Uterus (tissue), 2 donors: ENCODE data around the gene THSD7B.

Experiments
- POLR2A ChIP-seq, 2 donors: fragments of 450-650 bp; IDR thresholded peaks; one replicate each; pipeline ENCODE4 v1.6.1; 2016; ENCODE audit warnings: antibody characterized with exemption in 2 of 2, mild to moderate bottlenecking in 1 of 2, moderate library complexity in 1 of 2
- TF ChIP-seq, protein P1 (sequence below), 4 experiments: fragments of 200-600 bp in 2 of 4; fragments of 450-650 bp in 2 of 4; sonication (generic) in 2 of 4; IDR thresholded peaks; one replicate each; pipeline ENCODE4 v1.5.1; 2016 to 2019; ENCODE audit warnings: antibody characterized with exemption in 4 of 4, mild to moderate bottlenecking in 2 of 4, moderate library complexity in 1 of 4

DNA sequence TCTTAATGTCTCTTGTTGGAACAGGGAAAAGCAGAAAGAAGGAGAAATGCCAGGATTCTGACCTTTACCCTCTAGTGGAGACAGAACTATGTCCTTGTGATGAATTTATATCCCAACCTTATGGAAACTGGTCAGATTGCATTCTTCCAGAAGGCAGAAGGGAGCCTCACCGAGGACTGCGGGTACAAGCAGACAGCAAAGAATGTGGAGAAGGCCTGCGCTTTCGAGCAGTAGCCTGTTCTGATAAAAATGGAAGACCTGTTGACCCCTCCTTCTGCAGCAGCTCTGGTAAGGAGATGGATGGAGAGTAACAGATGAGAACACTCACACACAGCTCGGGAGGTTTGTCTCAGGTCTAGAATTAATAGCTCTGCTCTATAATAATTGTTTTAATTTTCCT is 646.2 kb downstream of the THSD7B start:
- TF ChIP-seq, protein P1, sequence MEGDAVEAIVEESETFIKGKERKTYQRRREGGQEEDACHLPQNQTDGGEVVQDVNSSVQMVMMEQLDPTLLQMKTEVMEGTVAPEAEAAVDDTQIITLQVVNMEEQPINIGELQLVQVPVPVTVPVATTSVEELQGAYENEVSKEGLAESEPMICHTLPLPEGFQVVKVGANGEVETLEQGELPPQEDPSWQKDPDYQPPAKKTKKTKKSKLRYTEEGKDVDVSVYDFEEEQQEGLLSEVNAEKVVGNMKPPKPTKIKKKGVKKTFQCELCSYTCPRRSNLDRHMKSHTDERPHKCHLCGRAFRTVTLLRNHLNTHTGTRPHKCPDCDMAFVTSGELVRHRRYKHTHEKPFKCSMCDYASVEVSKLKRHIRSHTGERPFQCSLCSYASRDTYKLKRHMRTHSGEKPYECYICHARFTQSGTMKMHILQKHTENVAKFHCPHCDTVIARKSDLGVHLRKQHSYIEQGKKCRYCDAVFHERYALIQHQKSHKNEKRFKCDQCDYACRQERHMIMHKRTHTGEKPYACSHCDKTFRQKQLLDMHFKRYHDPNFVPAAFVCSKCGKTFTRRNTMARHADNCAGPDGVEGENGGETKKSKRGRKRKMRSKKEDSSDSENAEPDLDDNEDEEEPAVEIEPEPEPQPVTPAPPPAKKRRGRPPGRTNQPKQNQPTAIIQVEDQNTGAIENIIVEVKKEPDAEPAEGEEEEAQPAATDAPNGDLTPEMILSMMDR (IDR thresholded peaks at IDR 0.05) = no peak
- no peak for TF ChIP-seq POLR2A (IDR thresholded peaks at IDR 0.05)
